ENCODE results near the gene ANO1.

Gene ANO1

DNA sequence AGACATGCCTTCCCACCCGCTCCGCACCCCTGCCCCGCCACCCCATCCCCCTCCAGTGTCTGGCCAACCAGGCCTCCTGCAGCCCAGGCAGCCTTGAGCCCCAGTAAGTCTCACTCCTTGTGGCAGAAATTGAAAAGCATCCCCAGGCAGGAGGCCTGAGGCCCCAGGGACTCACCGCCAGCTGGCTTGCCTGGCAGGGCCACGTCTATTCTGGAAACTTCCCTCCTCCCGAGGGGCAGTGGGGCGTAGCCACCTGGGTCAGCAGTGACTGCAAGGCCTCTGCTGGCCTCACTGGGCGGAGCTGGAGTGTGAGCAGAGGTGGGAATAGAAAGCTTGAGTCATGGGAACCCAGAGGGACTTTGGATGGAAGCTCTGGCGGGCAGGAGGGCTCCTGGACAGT lies 26.3 kb downstream of the ANO1 start:
- Histone ChIP-seq H3K27me3 (ENCODE audit: insufficient read depth, low read length) (peaks cover 2% of the 10 kb centered on the region), H4K12ac (ENCODE audit: low read depth, low read length) (no peak overlapping the region), H2BK5ac (ENCODE audit: low read depth, low read length, poor library complexity) (no peak overlapping the region), H3K4me2 (ENCODE audit: low read length) (no peak overlapping the region), H3K9ac (ENCODE audit: low read length) (no peak overlapping the region), H3K79me2 (ENCODE audit: control insufficient read depth, insufficient read depth, low read length, poor library complexity) (no peaks in the 10 kb centered on the region), H3K18ac (ENCODE audit: low read length) (no peak overlapping the region), H3K36me3 (ENCODE audit: control insufficient read depth in 1 of 2, insufficient read depth in 2 of 2, low read length in 2 of 2) (no peaks in the 10 kb centered on the region), H2BK120ac (ENCODE audit: insufficient read depth, low read length, poor library complexity) (no peak overlapping the region), H4K91ac (ENCODE audit: low read depth, low read length) (no peak overlapping the region), H2BK12ac (ENCODE audit: low read length) (no peak overlapping the region), H4K8ac (ENCODE audit: low read depth, low read length) (no peak overlapping the region), H3K27ac (ENCODE audit: low read depth, low read length) (no peak overlapping the region), H3K4me3 (ENCODE audit: low read depth, low read length) (no peak overlapping the region), H2AK5ac (ENCODE audit: low read length) (no peak overlapping the region), H3K23ac (ENCODE audit: low read length) (no peak overlapping the region), H3K4me1 (ENCODE audit: control insufficient read depth in 1 of 2, insufficient read depth in 2 of 2, low read length in 2 of 2) (peaks cover 0 to 3% of the 10 kb centered on the region in 2 experiments), H3K79me1 (ENCODE audit: low read length) (no peaks in the 10 kb centered on the region), H2AFZ (ENCODE audit: insufficient read depth, low read length, poor library complexity) (no peak overlapping the region), H3K14ac (ENCODE audit: low read length) (no peak overlapping the region), H3K4ac (ENCODE audit: low read depth, low read length) (no peak overlapping the region), H3K9me3 (ENCODE audit: insufficient read depth, low read depth, low read length) (peaks cover 2% of the 10 kb centered on the region)
- no CpG with 5 or more reads among the region's 9 CpGs for WGBS (ENCODE audit: extremely low coverage, insufficient coverage, insufficient read length)
- DNase-seq: no peak

DNA sequence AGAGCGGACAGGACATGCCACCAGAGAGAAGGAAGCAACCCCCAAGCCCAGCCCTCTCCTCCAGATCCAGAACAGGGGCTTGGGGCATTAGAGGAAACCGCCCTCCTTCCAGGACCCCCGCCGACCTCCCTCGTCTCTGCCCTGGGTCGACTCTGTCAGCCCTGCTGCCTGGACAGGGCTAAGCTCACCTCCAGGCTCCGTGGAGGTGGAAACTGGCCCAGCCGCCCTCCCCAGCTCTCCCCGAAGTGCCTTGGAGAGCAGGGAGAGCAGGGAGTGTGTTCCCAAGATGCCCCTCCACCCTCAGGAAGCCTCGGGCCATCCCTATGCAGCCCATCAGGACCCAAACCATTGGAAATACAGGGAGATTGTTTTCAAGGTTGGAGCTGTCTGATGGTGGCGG lies 26.8 kb downstream of the ANO1 start:
- Histone ChIP-seq H3K4me3 (ENCODE audit: low read depth, low read length) (no peak overlapping the region), H2BK5ac (ENCODE audit: low read depth, low read length, poor library complexity) (no peak overlapping the region), H3K4me2 (ENCODE audit: low read length) (no peak overlapping the region), H4K91ac (ENCODE audit: low read depth, low read length) (no peak overlapping the region), H3K79me1 (ENCODE audit: low read length) (no peaks in the 10 kb centered on the region), H3K27me3 (ENCODE audit: insufficient read depth, low read length) (peaks cover 2% of the 10 kb centered on the region), H2AFZ (ENCODE audit: insufficient read depth, low read length, poor library complexity) (no peak overlapping the region), H3K14ac (ENCODE audit: low read length) (no peak overlapping the region), H3K79me2 (ENCODE audit: control insufficient read depth, insufficient read depth, low read length, poor library complexity) (no peaks in the 10 kb centered on the region), H4K8ac (ENCODE audit: low read depth, low read length) (no peak overlapping the region), H3K9me3 (ENCODE audit: insufficient read depth, low read depth, low read length) (peaks cover 2% of the 10 kb centered on the region), H2AK5ac (ENCODE audit: low read length) (no peak overlapping the region), H3K9ac (ENCODE audit: low read length) (no peak overlapping the region), H3K27ac (ENCODE audit: low read depth, low read length) (no peak overlapping the region), H3K18ac (ENCODE audit: low read length) (no peak overlapping the region), H4K12ac (ENCODE audit: low read depth, low read length) (no peak overlapping the region), H3K4me1 (ENCODE audit: control insufficient read depth in 1 of 2, insufficient read depth in 2 of 2, low read length in 2 of 2) (peaks cover 0 to 3% of the 10 kb centered on the region in 2 experiments), H3K36me3 (ENCODE audit: control insufficient read depth in 1 of 2, insufficient read depth in 2 of 2, low read length in 2 of 2) (no peaks in the 10 kb centered on the region), H3K4ac (ENCODE audit: low read depth, low read length) (no peak overlapping the region), H3K23ac (ENCODE audit: low read length) (no peak overlapping the region), H2BK12ac (ENCODE audit: low read length) (no peak overlapping the region), H2BK120ac (ENCODE audit: insufficient read depth, low read length, poor library complexity) (no peak overlapping the region)
- WGBS (ENCODE audit: extremely low coverage, insufficient coverage, insufficient read length): no CpG with 5 or more reads among the region's 11 CpGs
- DNase-seq: no peak

DNA sequence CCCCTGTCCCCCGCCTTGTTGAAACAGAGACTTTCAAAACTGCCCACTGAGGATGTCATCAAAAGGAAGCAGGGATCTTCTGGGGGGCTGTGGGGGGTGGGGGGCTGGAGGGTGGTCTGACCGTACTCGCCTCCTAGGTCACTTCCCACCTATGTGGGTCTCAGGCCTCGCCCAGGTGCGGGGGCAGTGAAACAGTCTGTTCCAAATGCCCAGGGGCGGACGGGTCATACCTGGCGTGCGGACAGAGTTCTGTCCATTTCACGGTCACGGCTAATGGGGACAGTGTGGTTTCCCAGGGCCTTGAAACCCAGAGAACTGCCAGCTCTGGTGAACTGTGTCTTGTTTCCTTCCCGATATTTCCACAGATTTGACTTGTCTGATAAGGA lies 27.2 kb downstream of the ANO1 start:
- H4K8ac ChIP-seq (ENCODE audit: low read depth, low read length): no peak overlapping the region
- H4K91ac ChIP-seq (ENCODE audit: low read depth, low read length): no peak overlapping the region
- H3K27ac ChIP-seq (ENCODE audit: low read depth, low read length): no peak overlapping the region
- H3K27me3 ChIP-seq (ENCODE audit: insufficient read depth, low read length): peaks cover 1% of the 10 kb centered on the region
- WGBS (ENCODE audit: extremely low coverage, insufficient coverage, insufficient read length): no CpG with 5 or more reads among the region's 12 CpGs
- no peak overlapping the region for H4K12ac ChIP-seq (ENCODE audit: low read depth, low read length)
- H3K79me2 ChIP-seq (ENCODE audit: control insufficient read depth, insufficient read depth, low read length, poor library complexity): no peaks in the 10 kb centered on the region
- H3K18ac ChIP-seq (ENCODE audit: low read length): no peak overlapping the region
- H3K4me1 ChIP-seq (ENCODE audit: control insufficient read depth in 1 of 2, insufficient read depth in 2 of 2, low read length in 2 of 2): peaks cover 0 to 3% of the 10 kb centered on the region in 2 experiments
- H2AK5ac ChIP-seq (ENCODE audit: low read length): no peak overlapping the region
- no peak overlapping the region for H2AFZ ChIP-seq (ENCODE audit: insufficient read depth, low read length, poor library complexity)
- peaks cover 2% of the 10 kb centered on the region for H3K9me3 ChIP-seq (ENCODE audit: insufficient read depth, low read depth, low read length)
- no peak overlapping the region for H3K23ac ChIP-seq (ENCODE audit: low read length)
- no peak overlapping the region for H2BK5ac ChIP-seq (ENCODE audit: low read depth, low read length, poor library complexity)
- no peak for DNase-seq
- no peak overlapping the region for H3K4me2 ChIP-seq (ENCODE audit: low read length)
- H3K4me3 ChIP-seq (ENCODE audit: low read depth, low read length): no peak overlapping the region
- H3K79me1 ChIP-seq (ENCODE audit: low read length): no peaks in the 10 kb centered on the region
- no peak overlapping the region for H3K4ac ChIP-seq (ENCODE audit: low read depth, low read length)
- no peak overlapping the region for H2BK120ac ChIP-seq (ENCODE audit: insufficient read depth, low read length, poor library complexity)
- no peak overlapping the region for H3K9ac ChIP-seq (ENCODE audit: low read length)
- no peak overlapping the region for H2BK12ac ChIP-seq (ENCODE audit: low read length)
- no peaks in the 10 kb centered on the region for H3K36me3 ChIP-seq (ENCODE audit: control insufficient read depth in 1 of 2, insufficient read depth in 2 of 2, low read length in 2 of 2)
- no peak overlapping the region for H3K14ac ChIP-seq (ENCODE audit: low read length)

DNA sequence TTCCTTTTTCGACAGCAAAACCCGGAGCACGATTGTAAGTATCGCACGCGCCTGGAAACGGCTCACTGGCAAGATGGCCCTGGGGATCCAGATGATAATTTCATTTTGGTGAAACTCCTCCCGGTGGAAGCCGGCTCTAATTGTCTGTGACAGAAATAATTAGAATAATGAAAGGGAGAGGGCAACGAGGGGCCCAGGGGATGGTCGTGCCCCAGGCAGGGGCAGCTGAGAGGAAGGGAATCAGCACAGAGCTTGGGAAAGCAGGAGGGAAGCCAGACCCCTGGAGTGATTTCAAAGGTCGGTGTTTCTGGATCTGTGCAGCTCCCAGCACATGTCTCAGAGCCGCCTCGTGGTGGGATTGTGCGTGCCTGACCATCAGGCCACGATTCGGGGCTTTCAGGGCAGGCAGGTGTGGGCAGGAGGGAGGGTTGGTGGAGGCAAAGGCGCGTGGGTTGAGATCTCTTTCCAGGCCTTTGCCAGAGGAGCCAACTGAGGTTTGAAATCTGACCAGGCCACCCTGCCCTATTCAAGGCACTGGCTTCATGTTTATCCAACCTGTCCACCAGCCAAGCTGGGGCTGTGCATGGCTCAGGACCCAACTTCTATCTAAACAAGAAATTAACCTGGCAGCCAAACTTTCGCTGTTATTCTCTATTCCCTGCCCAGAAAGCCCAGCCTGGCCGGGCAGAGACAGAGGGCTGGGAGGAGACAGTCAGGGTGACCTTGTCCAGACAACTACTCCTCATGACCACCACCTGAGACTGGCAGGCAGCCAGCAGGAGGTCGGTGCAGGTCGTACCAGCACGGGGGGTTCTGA lies 27.8 kb downstream of the ANO1 start:
- H3K18ac ChIP-seq (ENCODE audit: low read length): no peak overlapping the region
- no peak overlapping the region for H3K27ac ChIP-seq (ENCODE audit: low read depth, low read length)
- H2BK120ac ChIP-seq (ENCODE audit: insufficient read depth, low read length, poor library complexity): no peak overlapping the region
- no peaks in the 10 kb centered on the region for H3K27me3 ChIP-seq (ENCODE audit: insufficient read depth, low read length)
- H2BK5ac ChIP-seq (ENCODE audit: low read depth, low read length, poor library complexity): no peak overlapping the region
- H3K4me1 ChIP-seq (ENCODE audit: control insufficient read depth in 1 of 2, insufficient read depth in 2 of 2, low read length in 2 of 2): peaks cover 0 to 3% of the 10 kb centered on the region in 2 experiments
- no peak overlapping the region for H3K9ac ChIP-seq (ENCODE audit: low read length)
- H2AFZ ChIP-seq (ENCODE audit: insufficient read depth, low read length, poor library complexity): no peak overlapping the region
- H4K12ac ChIP-seq (ENCODE audit: low read depth, low read length): no peak overlapping the region
- no peak overlapping the region for H3K4me3 ChIP-seq (ENCODE audit: low read depth, low read length)
- no peak overlapping the region for H2AK5ac ChIP-seq (ENCODE audit: low read length)
- H3K9me3 ChIP-seq (ENCODE audit: insufficient read depth, low read depth, low read length): peaks cover 2% of the 10 kb centered on the region
- H3K14ac ChIP-seq (ENCODE audit: low read length): no peak overlapping the region
- no peak overlapping the region for H4K8ac ChIP-seq (ENCODE audit: low read depth, low read length)
- no CpG with 5 or more reads among the region's 24 CpGs for WGBS (ENCODE audit: extremely low coverage, insufficient coverage, insufficient read length)
- H2BK12ac ChIP-seq (ENCODE audit: low read length): no peak overlapping the region
- no peak for DNase-seq
- H4K91ac ChIP-seq (ENCODE audit: low read depth, low read length): no peak overlapping the region
- no peak overlapping the region for H3K4me2 ChIP-seq (ENCODE audit: low read length)
- H3K4ac ChIP-seq (ENCODE audit: low read depth, low read length): no peak overlapping the region
- no peaks in the 10 kb centered on the region for H3K36me3 ChIP-seq (ENCODE audit: control insufficient read depth in 1 of 2, insufficient read depth in 2 of 2, low read length in 2 of 2)
- no peaks in the 10 kb centered on the region for H3K79me2 ChIP-seq (ENCODE audit: control insufficient read depth, insufficient read depth, low read length, poor library complexity)
- H3K23ac ChIP-seq (ENCODE audit: low read length): no peak overlapping the region
- no peaks in the 10 kb centered on the region for H3K79me1 ChIP-seq (ENCODE audit: low read length)

All from trophoblast cell (in vitro differentiated cells and primary cell).